ENCODE measurements around the gene ATP8A2.
"Not testable (repeated sequence)": the region's sequence is repeated elsewhere in the genome, so short reads cannot be mapped to it uniquely, and the experiment has no call there.

GRCh38 chr13:26069642-26070041, 697.9 kb downstream of the ATP8A2 start:
- not testable (repeated sequence) for TF ChIP-seq POLR2A, CTCF (IDR thresholded peaks at IDR 0.05)
